HG02610 (cell line): ENCODE measurements around the gene HAUS8.

ENCODE experiments used
- ATAC-seq: cut with Tn5 transposase; IDR thresholded peaks from one replicate; pipeline ENCODE4 v1.9.1; 2021; ENCODE audit warnings: mild to moderate bottlenecking, moderate library complexity; ENCODE audit not compliant: unreplicated experiment

Gene HAUS8

DNA sequence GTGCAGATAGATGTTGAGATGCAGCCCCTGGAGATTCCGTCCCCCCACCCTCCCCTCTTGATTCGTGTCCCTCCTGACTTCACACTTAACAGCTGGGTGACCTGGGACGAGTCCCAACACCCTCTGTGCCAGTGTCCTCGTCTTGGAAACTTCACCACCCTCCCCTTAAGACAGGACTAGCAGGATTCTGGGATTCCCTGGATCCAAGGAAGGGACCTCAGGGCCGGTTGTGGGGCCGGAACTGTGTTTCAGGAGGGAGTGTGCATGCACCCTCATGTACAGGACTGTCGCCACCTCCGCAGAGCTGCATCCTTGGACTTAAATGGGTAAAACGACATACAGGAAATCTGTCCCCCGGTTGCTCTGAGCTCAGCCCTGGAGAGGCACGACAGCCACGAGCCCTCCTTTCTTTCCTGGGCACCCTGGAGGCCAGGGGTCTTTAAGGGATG lies 1.3 kb upstream of the HAUS8 start:
- ATAC-seq: no peak

- ATAC-seq: no peak
Measured at GRCh38 chr19:17075864-17076542, 751 bp upstream of the HAUS8 start.

DNA sequence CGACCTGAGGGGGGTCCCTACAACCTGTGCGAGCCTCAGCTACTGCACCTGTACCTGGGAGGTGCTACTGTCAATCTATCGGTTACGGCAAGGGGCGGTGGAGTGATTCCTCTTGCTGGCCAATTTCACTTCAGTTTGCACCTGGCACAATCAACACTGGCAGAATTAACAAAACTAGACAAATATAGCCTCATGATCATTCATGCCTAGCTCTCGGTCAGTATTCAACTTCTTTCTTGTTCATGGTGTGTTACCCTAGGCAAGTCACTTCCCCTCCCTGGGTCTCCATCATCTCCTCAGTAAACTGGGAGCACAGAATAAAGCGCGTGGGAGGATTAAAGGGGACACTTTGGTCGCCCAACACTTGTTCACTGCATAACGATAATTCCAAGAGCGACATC lies 618 bp downstream of the HAUS8 start:
- no peak for ATAC-seq

- no peak for ATAC-seq
Measured at GRCh38 chr19:17073869-17074633, 1.2 kb downstream of the HAUS8 start.

DNA sequence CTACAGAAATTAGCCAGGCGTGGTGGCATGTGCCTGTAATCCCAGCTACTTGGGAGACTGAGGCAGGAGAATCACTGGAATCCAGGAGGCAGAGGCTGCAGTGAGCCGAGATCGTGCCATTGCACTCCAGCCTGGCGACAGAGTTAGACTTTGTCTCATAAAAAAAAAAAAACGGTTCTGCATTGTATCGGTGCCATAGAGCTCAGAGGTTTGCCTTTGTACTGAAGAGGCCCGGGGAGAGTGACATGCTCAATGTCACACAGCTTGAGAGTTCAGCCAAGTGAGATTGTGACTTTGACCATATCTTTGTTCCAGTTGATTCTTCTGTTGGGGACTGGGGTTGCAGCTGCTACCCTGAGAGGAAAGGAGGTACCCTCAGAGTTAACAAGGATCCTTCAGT lies 4.3 kb downstream of the HAUS8 start:
- no peak for ATAC-seq

GRCh38 chr19:17070421-17070820 lies 4.8 kb downstream of the HAUS8 start:
- ATAC-seq: no peak

GRCh38 chr19:17069193-17069592 lies 6.1 kb downstream of the HAUS8 start:
- no peak for ATAC-seq

- no peak for ATAC-seq
Measured at GRCh38 chr19:17063428-17063827, 11.8 kb downstream of the HAUS8 start.

DNA sequence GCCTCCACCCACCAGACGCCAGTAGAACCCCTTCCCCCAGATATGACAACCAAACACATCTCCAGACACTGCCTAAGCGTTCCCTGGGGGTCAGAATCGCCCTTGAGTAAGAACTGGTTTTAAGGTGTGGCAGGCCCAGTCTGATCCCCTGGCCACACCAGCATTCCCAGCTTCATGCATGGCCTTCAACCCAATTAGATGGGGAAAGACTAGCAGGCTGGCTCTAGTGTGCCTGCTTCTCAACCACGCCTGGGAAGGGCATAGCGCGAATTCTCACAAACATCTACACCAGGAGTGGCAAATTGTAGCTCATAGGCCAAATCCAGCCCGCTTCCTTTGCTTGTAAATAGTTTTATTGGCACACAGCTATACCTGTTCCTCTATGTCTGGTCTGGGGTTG lies 13.6 kb downstream of the HAUS8 start:
- no peak for ATAC-seq

- ATAC-seq: no peak
Measured at GRCh38 chr19:17061205-17061604, 14.0 kb downstream of the HAUS8 start.

GRCh38 chr19:17060802-17061201 lies 14.4 kb downstream of the HAUS8 start:
- ATAC-seq: no peak

DNA sequence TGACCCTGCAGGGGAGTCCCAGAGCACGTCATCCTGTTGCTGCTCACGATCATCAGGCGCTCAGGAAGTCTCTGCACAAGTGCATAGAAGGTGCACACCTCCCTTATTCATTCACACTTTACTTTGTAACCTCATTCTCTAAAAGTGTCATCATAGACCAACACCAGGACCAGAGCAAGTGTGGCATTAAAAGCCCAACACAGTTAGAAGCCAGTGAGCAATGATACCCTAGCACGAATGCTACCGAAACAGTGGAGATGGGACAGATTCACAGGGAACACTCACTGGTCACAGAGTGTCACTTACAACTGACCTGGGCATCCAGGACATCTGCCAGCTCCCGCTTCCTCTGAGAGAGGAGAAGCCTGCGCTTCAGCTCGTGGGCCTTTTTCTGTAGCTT lies 17.0 kb downstream of the HAUS8 start:
- no peak for ATAC-seq

DNA sequence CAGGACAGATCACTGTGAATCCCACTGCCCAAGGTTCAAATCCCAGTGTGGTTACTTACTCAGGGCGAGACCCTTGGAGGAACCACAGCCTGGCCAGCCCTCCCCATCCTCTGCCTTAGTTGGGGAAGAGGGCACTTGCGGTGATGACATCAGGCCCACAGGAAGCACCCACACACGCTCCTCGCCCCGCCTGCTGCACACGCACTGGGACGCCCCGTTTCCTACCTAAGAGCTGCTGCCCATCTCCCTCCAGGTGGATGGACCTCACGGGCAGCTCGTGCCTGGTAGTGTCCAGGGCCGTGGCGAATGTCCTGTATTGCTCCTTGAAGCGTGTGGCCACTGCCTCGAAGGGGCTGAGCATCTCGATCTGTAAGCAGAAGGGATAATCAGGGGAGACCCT lies 19.6 kb downstream of the HAUS8 start:
- ATAC-seq: no peak

DNA sequence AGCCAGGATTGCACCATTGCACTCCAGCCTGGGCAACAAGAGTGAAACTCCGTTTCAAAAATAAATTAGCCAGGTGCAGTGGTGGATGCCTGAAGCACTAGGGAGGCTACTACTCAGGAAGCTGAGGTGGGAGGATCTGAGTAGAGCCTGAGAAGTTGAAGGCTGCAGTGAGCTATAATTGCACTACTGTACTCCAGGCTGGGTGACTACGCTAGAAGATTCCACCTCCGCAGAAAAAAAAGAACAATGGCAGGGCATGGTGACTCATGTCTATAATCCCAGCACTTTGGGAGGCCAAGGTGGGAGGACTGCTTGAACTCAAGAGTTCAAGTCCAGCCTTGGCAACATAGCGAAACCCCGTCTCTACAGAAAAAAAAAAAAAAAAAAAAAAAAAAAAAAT lies 20.5 kb downstream of the HAUS8 start:
- no peak for ATAC-seq

DNA sequence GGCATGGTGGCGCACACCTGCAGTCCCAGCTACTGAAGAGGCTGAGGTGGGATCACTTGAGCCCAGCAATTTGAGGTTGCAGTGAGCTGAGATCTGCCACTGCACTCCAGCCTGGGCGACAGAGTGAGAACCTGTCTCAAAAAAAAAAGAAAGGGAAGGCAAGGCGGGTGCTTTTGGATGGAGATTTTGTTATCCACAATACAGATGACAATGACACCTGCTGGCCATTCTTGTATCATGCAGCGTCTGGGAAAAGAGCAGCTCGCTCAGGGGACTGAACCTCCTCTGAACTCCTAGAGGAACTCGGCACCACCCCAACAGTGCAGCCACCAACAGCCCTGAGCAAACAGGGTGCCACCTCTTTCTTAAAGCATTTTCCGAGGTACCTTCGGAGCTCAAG lies 22.8 kb downstream of the HAUS8 start:
- no peak for ATAC-seq

DNA sequence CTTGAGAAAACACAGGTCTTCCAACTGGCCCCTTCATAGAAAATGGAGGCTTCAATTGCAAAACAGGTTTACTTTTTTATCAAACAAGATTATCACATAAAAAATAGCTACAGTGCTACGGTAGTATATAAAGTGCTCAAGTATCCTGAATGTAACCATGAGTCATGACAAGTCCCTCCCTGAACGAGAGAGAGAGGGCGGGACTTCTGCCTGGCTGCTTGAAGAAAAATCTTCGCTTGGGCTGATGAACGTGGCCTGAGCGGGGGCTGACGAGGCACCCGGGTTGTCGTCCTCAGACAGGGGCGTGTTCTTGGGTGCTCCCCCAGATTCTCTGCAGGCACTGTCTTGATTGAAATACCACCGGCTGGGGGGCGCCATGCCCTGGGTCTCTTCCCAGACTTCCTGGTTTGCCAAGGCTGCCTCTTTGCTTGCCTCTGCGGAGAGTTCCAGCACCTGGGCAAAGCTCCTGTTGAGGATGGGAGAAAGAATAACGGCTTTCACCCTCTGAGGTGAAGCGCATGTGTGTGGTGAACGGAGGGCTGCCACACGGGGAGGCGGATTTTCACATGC lies 25.5 kb downstream of the HAUS8 start:
- no peak for ATAC-seq

GRCh38 chr19:17048885-17049453 lies 26.3 kb downstream of the HAUS8 start:
- ATAC-seq: no peak

- no peak for ATAC-seq
Measured at GRCh38 chr19:17045907-17046502, 29.2 kb downstream of the HAUS8 start.

GRCh38 chr19:17043744-17044143 lies 31.5 kb downstream of the HAUS8 start:
- no peak for ATAC-seq

DNA sequence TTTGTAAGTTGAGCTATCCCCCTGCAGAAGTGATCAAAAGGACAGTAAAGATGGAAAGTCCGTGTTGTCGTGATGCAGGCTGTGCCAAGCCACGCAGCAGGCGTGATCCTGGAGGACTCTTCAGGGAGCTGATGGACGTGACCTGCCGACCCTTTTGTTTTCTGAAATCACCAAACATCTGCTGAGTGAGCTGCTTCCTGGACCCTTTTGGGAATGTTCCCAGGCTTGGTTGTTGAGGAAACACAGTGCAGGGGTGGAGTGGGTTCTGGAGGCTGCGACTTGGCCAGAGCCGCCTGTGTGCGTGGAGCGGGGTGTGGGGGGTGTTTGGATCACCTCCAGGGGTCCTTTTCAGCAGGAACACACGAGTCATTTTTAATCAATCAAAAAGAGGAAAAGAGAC lies 33.3 kb downstream of the HAUS8 start:
- no peak for ATAC-seq

- no peak for ATAC-seq
Measured at GRCh38 chr19:17037966-17038500, 37.2 kb downstream of the HAUS8 start.
